Testis (tissue), 3 donors: Measurements from ENCODE around the gene TENT4A. TPM values are rescaled to one million over a fixed set of nuclear protein-coding genes. Genes with fewer than 3 reads are reported as not detected.

ENCODE experiments used
- DNase-seq: peaks from one replicate; pipeline ENCODE4 v3.0.0-alpha.2; 2019
- H3K27ac ChIP-seq, 2 donors: fragments of 200-600 bp; sonication (generic); one replicate each; pipeline ENCODE4 v1.5.1; 2019
- H3K27me3 ChIP-seq: fragments of 200-600 bp; sonication (generic); one replicate; pipeline ENCODE4 v1.5.1; 2019
- H3K36me3 ChIP-seq: fragments of 200-600 bp; sonication (generic); one replicate; pipeline ENCODE4 v1.5.1; 2017; ENCODE audit warnings: low read depth; ENCODE audit errors: missing control alignments
- H3K4me1 ChIP-seq: fragments of 200-600 bp; sonication (generic); one replicate; pipeline ENCODE4 v1.5.1; 2019
- H3K4me3 ChIP-seq, 2 donors: fragments of 200-600 bp; sonication (generic); one replicate each; pipeline ENCODE4 v1.5.1; 2017 to 2019
- H3K9me3 ChIP-seq: fragments of 200-600 bp; sonication (generic); one replicate; pipeline ENCODE4 v1.5.1; 2017
- CTCF ChIP-seq, 3 experiments: fragments of 450-650 bp in 2 of 3; fragments of 200-600 bp in 1 of 3; sonication (generic) in 1 of 3; IDR thresholded peaks; one replicate each; pipeline ENCODE4 v1.5.1; 2016 to 2019; ENCODE audit warnings: antibody characterized with exemption in 3 of 3, mild to moderate bottlenecking in 2 of 3, moderate library complexity in 1 of 3
- POLR2A ChIP-seq: fragments of 450-650 bp; IDR thresholded peaks from one replicate; pipeline ENCODE4 v1.6.1; 2017; ENCODE audit warnings: antibody characterized with exemption, mild to moderate bottlenecking, moderate library complexity
- whole genome bisulfite sequencing, 2 donors: methylation state at CpG; one replicate each; pipeline ENCODE4 v1.1.5; 2018; 5-methylcytosine and 5-hydroxymethylcytosine counted together
- intact Hi-C: fragments of 100-400 bp; cut with DNase I; formaldehyde crosslinking; loops from one replicate; pipeline ENCODE4 v1.15.1; 2023; ENCODE audit warnings: low total_unique reads
- polyA plus RNA-seq: library from polyadenylated mRNA; stranded (reverse); fragments of 350-450 nt; fragmentation: Illumina TruSeq; extraction: RNeasy Lipid Tissue Mini Kit (QIAGEN cat#74804); gene quantifications from one replicate; pipeline ENCODE4 v1.2.3, GENCODE V29; 2014; ENCODE audit warnings: low read depth, low replicate concordance; ENCODE audit not compliant: insufficient read depth
- total RNA-seq, 2 donors: library from RNA; depleted of rRNA; stranded (reverse); fragments of >200 nt; gene quantifications; one replicate each; pipeline ENCODE4 v1.2.3, GENCODE V29; 2016

TENT4A gene
- total and polyA plus RNA-seq, 3 donors from 2014 or later, result 23.1 to 51.3 (median 46.2) TPM

GRCh38 chr5:6728011-6728794 lies 15.0 kb downstream of the TENT4A start:
- WGBS, 2 donors, result 94% methylated on average over 12 to 17 of the region's 17 CpGs
- Histone ChIP-seq H3K4me3 (no peak overlapping the region), H3K4me1 (peaks cover 15% of the 10 kb centered on the region), H3K27ac (no peak overlapping the region), H3K9me3 (no peaks in the 10 kb centered on the region), H3K36me3 (no peaks in the 10 kb centered on the region), H3K27me3 (no peaks in the 10 kb centered on the region)
- TF ChIP-seq CTCF (IDR thresholded peaks at IDR 0.05), result no peak
- no peak for TF ChIP-seq POLR2A
- intact Hi-C loops, result no loop called here
- no peak for DNase-seq

- H3K27me3 ChIP-seq, result no peaks in the 10 kb centered on the region
- intact Hi-C loops, result no loop called here
- no peak overlapping the region for H3K27ac ChIP-seq
- H3K9me3 ChIP-seq, result no peaks in the 10 kb centered on the region
- no peak for DNase-seq
- H3K4me1 ChIP-seq, result peaks cover 18% of the 10 kb centered on the region
- H3K4me3 ChIP-seq, result no peak overlapping the region
- H3K36me3 ChIP-seq, result no peaks in the 10 kb centered on the region
- 90 to 93% methylated on average over 1 of the region's 1 CpG for WGBS, 2 donors
- TF ChIP-seq CTCF (IDR thresholded peaks at IDR 0.05), result no peak
Measured at GRCh38 chr5:6728795-6729183, 15.6 kb downstream of the TENT4A start.

GRCh38 chr5:6729386-6730310 lies 16.4 kb downstream of the TENT4A start:
- intact Hi-C loops, result no loop called here
- Histone ChIP-seq H3K27me3 (no peaks in the 10 kb centered on the region), H3K36me3 (no peaks in the 10 kb centered on the region), H3K27ac (no peak overlapping the region), H3K4me3 (no peak overlapping the region), H3K9me3 (no peaks in the 10 kb centered on the region), H3K4me1 (peaks cover 18% of the 10 kb centered on the region)
- DNase-seq, result no peak
- WGBS, 2 donors, result 78 to 88% methylated on average over 7 to 12 of the region's 12 CpGs
- TF ChIP-seq CTCF (IDR thresholded peaks at IDR 0.05) (no peak), POLR2A (no peak)

- Histone ChIP-seq H3K4me3 (no peak overlapping the region), H3K27me3 (no peaks in the 10 kb centered on the region), H3K36me3 (no peaks in the 10 kb centered on the region), H3K27ac (no peak overlapping the region), H3K4me1 (peaks cover 18% of the 10 kb centered on the region), H3K9me3 (no peaks in the 10 kb centered on the region)
- DNase-seq, result no peak
- intact Hi-C loops, result no loop called here
- WGBS, 2 donors, result 72 to 81% methylated on average over 8 of the region's 8 CpGs
- TF ChIP-seq CTCF (IDR thresholded peaks at IDR 0.05) (no peak), POLR2A (no peak)
Measured at GRCh38 chr5:6730407-6730806, 17.2 kb downstream of the TENT4A start.
